GM19324 (cell line): ENCODE results near the gene SVBP.

Experiments
- ATAC-seq: cut with Tn5 transposase; IDR thresholded peaks from one replicate; pipeline ENCODE4 v1.9.1; 2021; ENCODE audit warnings: mild to moderate bottlenecking, moderate library complexity; ENCODE audit not compliant: unreplicated experiment, low FRiP score

The SVBP gene

DNA sequence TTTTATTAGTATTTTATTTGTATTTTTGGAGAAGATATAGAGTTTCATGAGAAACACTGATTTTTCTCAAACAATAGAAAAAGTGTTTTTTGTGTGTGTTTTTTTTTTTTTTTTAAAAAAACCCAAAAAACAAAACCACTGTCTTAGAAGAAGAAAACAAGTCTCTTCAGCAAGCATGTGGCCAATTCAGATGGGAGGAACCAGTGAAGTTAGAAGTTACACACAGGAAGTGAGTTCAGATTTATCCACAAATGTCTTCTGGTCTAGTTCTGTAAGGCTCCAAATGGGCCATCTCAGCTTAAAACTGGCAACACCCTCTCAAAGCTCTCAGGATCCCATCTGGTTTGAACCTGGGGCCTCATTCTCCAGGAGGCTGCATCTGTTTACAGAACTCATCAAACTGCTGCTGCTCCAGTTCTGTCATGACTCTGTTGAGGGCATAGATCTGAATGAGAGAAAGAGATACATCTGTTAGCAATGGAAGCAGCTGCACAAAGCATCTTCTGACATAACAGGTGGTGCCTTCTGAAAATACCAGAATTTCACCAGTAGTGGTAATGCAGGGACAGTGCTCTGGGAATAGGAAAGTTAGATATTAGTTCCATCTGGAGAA lies 10.0 kb downstream of the SVBP start:
- ATAC-seq, result no peak

DNA sequence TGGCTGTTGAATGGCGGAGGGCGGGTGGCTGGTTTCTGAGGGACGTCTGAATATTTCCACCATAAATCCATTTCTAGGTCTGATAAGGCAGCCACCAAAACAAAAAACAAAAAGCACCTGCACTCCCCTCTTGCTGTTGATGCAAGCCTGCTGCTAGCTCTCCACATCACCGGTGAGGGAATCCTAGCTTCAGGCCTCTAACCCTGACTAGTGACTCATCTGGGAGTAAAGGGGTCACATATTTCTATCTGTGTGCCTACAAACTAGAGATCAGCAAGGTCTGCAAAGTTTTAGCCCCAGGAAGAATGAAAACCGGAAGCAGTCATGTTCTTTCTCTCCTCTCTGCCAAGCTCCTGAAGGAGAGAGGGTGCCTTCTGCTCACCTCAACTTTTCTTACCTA lies 10.6 kb downstream of the SVBP start:
- ATAC-seq, result no peak

DNA sequence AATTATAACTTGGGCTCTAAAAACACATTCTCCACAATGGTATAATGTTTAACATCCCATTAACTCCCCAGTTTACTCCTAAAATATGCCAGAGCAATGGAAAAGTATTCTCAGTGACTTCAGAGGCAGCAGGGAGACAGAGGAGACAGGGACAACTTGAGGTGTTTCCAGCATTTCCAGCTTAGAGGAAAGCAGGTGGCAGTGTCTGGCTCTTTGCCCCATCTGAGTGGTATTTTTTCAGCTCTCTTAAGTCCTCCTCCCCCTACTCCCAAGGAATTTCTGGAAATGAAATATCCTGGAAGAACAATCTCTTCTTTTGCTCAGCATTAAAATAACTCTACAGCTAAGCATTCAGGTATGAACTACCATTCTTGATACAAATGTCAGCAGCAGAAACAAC lies 11.0 kb downstream of the SVBP start:
- ATAC-seq, result no peak

DNA sequence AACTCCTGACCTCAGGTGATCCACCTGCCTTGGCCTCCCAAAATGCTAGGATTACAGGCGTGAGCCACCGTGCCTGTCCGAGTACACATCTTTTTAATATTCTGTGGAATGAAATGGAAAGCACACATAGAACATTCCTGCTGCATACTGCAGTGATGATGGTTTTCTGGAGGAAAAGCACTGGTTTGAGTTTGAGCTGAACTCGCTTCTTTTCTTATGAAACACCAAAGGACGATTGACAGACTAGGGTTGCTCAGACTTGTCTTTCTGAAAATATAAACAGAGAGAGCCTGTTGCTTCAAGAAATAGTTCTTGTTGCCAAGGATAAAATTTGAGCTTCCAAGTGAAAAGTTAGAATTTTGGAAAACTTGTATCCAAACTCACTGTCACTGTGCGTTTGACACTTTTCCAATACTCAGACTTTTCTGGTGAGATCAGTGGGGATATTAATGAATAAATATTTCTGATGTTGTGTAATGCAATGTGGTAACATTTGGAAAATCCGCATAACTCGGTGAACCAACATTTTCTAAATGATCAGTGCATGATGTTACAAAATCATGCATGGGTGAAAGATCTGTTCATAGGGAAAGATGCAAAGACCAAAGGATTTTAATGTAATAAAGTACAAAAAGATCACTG lies 15.2 kb downstream of the SVBP start:
- no peak for ATAC-seq

DNA sequence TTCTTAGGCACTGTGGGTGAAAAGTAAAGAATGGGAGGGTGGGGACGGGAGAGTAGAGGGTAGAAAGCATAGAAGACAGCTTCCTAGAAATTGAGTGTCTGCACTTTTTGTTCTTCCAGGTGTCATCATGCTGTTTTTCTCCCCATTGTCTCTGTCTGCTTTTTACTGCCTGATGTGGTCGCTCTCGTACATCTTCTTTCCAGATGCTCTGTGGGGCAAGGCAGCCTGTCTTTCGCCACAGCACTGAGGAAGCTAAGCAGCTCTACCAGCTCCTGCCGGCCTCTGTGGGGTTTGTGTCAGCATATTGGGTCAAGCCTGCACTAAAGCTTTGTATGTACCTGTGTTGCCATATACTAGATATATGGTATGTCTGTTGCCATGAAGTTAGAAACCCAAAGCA lies 19.2 kb downstream of the SVBP start:
- no peak for ATAC-seq

DNA sequence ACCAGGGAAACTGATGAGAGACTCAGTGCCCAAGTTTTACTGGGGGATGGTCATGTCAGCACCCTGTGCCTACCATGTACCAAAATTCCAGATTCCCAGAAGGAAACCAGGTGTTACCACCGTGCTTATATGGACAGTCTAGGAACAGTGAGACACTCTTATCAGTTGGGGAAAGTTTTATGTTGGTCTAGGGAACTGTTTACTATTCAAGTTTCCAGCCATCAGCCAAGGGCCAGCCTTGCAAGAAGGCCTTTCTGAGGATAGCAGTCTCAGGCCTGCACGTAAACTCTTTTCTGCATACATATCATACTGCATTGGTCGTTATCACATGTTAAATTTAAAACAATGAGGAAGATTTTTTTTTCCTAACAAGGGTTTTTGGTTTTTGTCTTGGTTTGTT lies 19.8 kb downstream of the SVBP start:
- no peak for ATAC-seq

DNA sequence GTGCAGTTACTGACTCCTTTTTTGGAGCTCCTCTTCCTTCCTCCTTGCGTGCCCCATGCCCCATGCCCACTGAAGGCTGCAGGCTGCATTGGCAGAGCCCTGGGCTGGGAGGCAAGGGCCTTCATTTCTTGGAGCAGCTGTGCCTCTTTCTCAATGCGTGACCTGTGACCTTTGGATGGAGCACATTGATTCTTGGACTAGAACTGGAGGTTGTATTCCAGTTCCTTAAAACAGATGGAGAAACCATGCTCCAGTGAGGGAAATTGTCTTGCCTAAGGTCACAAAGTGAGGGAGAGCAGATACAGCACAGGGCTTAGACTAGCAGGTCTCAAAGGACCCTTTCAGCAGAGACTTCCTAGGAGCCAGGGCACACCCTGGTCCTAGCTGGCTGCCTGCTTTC lies 23.4 kb downstream of the SVBP start:
- ATAC-seq, result no peak

DNA sequence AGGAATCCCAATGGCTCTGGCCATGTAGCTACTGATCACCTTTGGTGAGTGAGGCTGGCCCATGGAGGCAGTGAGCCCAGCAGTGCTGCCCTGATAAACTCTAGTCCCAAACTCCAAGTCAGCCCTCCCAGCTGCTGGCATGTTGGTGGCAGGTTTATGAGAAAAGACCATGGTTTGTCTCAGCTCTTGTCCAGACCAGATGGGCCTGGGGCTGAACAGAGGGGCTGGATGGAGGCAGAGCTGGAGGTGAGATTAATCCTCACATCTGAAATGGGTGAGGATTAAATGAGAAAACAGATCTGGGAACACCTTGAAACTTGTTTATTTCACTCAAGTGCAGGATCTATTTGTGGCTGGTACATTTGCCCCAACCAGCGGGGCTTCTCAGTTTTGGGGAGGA lies 29.2 kb downstream of the SVBP start:
- no peak for ATAC-seq

DNA sequence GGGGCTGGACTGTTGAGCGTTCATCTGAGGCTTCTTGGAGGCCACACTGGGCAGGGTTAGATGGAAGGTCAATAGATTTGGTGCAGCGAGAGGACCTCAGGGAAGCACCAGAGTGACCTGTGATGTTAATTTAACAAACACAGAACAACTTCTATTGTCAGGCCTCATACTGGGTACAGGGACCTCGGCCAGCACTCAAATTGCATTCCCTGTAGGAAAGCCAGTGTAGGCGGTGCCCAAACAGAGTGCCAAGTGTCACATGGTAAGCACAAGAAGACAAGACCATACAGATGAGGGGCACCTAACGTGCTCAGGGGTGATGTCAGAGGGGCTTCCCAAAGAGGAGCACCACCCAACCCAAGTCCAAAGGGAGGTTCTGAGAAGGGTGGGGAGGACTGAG lies 31.1 kb downstream of the SVBP start:
- ATAC-seq, result no peak

DNA sequence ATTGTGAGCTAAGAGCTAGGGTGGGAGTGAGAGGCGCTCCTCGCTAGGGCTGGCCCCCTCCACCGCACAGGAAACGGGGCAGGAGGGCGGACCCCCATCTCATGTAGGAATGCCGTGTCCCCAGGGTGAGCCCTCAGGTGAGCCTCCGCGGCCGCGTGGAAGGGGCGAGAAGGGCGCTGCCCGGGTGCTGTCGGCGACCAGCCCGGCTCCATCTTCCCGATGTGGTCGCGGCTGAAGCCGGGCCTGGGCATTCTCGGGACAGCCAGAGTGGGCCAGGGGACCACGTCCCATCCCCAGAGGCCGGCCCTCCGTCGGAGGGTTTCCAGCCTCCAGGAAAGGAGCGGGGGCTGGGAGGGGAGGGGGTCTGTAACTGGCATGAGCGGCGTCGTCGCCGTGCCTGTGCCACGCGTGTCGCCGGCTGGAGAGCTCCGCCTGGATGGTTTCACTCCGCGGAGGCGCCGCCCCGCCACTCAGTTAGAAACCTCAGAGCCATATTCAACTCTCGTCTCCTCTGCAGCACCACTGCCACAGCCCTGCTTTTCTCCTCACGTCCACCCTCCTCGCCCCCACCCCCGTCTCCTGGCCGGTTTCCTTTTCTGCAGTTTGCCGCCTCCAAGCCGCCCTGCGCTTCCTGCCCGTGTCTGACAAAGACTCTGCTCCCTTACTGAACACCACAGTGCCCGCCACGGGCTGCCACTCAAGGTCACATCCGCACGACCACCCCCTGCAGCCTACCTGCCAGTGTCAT lies 32.1 kb downstream of the SVBP start, which contains the start of gene TMEM269:
TMEM269 (plus strand) TSS at position 46 of the 748 bp plus-strand sequence. CDS start 4,903 bp downstream, outside the sequence.
- no peak for ATAC-seq

DNA sequence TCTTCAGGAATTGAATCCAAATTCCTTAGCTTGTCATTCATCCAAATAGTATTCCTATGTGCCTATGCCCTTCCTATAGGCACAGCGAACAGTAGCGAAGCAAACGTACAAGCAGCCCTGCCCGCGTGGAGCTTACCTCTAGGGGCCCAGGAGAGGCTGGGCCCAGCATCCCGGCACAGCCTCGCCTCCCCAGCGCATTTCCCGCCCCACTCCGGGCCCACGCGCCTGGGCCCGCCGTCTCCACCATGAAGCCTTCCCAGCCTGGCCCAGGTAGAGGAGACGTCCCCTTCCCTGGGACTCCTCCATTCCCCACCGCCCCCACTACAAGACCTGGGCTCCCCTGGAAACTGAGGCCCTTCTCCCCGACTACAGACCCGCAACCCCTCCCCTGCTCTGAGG lies 32.7 kb downstream of the SVBP start:
- ATAC-seq, result no peak

DNA sequence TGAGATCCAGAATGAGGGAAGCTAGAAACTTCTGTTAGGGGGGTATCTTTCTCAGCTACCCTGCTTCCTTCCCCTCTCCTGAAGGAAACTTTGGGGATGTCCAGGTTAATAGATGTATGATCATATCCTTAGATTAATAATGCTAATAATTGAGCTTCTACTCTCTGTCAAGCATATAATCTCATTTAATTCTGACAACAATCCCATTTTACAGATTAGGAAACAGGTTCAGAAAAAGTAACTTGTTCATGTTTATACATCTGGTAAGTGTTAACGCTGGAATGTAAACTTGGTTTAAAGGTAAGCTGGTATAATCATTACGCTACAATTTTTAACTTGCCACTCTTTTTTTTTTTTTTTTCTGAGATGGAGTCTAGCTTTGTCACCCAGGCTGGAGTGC lies 34.1 kb downstream of the SVBP start:
- ATAC-seq, result no peak

DNA sequence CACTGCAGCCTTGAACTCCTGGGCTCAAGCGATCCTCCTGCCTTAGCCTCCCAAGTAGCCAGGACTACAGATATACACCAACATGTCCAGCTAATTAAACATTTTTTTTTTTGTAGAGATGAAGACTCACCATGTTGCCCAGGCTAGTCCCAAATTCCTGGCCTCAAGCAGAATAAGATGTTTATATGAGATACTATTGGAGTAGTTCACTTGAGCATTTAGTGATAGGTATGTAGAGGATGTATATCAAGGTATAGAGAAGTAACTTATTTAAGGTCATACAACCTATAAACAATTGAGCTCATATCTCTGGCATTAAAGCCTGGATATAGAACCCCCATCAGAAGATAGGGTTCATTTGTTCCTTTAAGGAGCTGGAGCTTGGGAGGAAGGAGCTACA lies 37.0 kb downstream of the SVBP start:
- no peak for ATAC-seq

DNA sequence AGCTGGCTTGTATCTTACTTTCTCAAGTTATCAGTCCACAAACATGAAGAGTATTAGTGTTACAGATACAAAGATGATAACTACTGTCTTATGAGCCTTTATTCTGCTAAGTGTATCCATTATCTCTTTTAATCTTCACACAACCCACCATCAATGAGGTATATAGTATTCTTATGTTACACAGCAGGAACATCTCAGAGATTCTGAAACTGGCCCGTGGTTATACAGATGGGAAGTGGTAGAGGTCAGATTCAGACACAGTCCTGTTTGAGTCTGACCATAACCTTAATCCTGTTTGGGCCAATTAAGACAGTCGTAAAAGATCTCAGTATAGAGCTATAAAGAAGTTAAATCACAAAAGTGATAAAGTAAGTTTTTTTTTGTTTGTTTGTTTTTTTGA lies 37.5 kb downstream of the SVBP start:
- no peak for ATAC-seq

DNA sequence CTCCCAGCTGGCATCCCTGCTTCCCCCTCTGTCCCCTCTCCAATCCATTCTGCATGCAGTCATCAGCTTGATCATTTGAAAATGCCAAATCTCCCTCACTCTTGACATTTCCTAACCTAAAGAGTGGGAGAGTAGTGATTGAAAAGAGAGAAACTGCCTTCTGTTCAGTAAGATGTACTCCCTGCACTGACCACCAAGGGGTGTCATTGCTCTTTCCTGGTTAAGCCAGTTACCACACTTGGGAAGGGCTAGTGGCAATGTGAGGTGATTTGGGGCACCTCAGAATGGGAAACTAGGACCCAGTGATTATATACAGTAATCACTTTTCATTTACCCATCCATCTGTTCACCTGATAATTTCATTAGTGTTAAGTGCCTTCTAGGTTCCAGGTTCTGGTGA lies 39.3 kb downstream of the SVBP start:
- no peak for ATAC-seq

DNA sequence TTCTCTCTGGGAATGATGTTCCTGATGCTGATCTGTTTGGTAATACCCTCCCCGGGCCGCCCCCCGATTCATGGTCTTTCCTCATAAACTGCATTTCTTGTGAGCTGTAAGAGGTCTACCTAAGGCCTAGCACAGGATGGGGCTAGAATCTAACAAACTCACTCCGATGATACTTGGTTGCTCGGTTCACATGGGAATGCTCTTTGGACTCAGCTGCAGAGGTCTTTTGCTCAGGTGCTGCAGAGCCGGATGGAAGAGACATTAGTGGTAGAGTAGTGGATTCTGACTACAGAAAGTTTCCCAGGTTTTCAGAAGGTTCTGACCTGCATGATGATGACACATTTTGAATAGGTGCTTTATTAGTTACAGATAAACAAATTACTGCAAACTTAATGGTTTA lies 40.7 kb downstream of the SVBP start:
- no peak for ATAC-seq

DNA sequence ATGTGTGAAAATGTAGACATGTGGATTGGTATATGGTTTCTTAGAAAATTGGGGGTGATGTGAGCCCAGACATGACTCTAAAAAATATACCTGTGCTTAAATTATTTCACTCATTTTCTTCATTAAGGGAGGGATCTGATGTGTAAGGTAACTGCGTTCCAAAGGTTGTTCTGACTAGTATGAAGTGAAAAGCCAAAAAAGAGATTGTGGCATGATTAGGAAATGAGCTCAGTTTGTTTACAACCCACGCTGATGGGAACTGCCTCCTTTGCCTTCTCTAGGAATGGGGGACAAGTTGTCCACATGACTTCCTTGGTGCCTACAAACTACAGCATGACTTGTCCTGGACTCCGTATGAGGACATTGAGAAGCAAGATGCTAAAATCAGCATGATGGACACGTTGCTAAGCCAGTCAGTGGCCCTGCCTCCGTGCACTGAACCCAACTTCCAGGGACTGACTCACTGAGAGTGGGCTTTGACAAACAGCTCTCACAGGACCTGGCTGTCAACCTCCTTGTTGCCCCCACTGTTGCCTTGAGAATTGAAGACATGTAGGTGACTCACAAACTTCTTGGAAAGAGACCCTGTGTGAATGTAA lies 42.2 kb downstream of the SVBP start:
- ATAC-seq, result no peak

DNA sequence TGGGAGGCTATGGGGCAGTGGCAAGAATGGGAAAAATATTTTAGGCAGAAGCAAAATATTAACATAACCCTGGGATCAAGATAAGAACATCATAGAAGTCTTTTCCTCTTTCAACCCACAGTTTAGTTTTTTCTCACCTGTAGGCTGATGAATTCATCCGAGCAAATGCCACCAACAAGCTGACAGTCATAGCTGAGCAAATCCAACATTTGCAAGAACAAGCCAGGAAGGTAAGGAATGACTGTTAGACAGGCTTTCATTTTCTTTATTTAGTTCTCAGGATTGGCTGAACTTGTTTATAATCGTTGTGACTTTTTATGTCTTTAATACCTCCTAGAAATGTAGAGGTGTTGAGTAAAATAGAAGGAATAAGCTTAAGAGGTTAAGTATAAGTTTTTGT lies 43.8 kb downstream of the SVBP start:
- no peak for ATAC-seq

DNA sequence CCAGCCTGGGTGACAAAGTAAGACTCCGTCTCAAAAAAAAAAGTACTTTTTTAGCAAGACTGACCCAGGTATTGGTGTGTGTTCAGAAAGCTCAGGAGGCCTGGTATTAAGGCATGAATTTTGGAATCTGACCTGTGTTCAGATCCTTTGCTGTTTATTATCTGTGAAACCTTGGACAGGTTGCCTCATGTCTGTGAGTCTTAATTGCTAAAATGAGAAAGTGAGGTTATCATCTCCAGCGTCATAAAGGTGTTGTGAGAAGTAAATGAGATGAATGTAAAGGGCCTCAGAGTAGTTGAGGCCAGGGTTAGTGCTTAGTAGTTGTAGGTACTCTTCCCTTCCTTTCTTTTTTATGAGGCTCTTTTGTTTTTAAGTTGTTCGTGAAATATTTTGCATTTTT lies 47.4 kb downstream of the SVBP start:
- ATAC-seq, result no peak

DNA sequence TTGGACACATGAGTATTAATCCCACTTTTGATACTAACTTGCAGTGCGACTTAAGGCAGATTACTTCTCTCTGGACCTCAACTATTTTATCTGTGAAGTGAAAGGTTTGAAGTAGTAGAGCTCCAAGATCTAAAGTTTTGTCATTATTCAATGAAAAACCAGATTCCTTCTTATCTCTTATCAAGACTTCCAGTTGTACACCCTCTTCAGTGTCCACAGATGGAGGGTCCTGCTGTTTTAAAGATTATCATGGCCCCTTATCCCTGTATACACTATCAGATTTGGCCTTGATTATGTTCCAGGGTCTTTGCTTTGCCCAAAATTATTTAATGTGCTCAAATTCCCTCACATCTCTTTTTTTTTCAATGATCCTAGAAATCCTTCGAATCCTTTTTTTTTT lies 49.0 kb downstream of the SVBP start:
- no peak for ATAC-seq

DNA sequence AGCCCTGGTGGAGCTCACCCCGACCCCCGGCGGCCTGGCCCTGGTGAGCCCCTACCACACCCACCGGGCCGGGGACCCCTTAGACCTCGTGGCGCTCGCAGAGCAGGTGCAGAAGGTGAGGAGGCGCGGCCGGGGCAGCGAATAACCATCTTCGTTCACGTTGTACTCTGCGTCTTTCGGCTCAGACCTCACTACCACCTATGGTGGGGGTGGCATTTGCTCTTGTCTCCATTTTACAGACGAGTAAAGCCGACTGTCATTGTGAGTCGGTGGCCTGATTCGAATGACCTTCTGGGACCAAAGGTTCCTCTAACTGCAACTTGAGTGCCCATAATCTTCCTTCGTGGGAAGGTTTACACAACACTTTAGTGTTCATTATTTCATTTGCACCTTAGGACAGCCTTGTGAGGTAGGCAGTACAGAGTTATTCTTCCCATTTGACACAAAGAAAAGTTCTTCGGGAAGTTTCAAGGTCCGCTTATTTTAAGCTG lies 49.6 kb downstream of the SVBP start:
- peak; percentile 2 for ATAC-seq
